ENCODE measurements around the gene KCNG3. TPM values are rescaled to one million over a fixed set of nuclear protein-coding genes. Genes with fewer than 3 reads are reported as not detected.

KCNG3 gene
- total and polyA plus RNA-seq, 2 donors from 2014 or later = 0.19 to 0.88 TPM

Other genes with a start within 250 kb of the KCNG3 start
- gene COX7A2L, start 132.8 kb downstream of the KCNG3 start, total RNA-seq = 90.2 TPM
- gene COX7A2L, start 132.8 kb downstream of the KCNG3 start, polyA plus RNA-seq (ENCODE audit: insufficient read depth, low read depth, low replicate concordance) = 321 TPM
- 35.2 TPM for gene MTA3, start 74.7 kb upstream of the KCNG3 start, total RNA-seq
- 27.7 TPM for gene MTA3, start 74.7 kb upstream of the KCNG3 start, polyA plus RNA-seq (ENCODE audit: insufficient read depth, low read depth, low replicate concordance)

Measured in kidney (tissue), 2 donors.